VCaP (cell line): ENCODE measurements around the gene TMEM17.

Experiments
- H3K27ac ChIP-seq: fragments of 450-650 bp; 2 replicates; pipeline ENCODE4 v1.5.1; 2017
- CTCF ChIP-seq: fragments of 450-650 bp; conservative IDR thresholded peaks from 2 replicates; pipeline ENCODE4 v1.5.1; 2017; ENCODE audit warnings: mild to moderate bottlenecking, moderate library complexity

Gene TMEM17

DNA sequence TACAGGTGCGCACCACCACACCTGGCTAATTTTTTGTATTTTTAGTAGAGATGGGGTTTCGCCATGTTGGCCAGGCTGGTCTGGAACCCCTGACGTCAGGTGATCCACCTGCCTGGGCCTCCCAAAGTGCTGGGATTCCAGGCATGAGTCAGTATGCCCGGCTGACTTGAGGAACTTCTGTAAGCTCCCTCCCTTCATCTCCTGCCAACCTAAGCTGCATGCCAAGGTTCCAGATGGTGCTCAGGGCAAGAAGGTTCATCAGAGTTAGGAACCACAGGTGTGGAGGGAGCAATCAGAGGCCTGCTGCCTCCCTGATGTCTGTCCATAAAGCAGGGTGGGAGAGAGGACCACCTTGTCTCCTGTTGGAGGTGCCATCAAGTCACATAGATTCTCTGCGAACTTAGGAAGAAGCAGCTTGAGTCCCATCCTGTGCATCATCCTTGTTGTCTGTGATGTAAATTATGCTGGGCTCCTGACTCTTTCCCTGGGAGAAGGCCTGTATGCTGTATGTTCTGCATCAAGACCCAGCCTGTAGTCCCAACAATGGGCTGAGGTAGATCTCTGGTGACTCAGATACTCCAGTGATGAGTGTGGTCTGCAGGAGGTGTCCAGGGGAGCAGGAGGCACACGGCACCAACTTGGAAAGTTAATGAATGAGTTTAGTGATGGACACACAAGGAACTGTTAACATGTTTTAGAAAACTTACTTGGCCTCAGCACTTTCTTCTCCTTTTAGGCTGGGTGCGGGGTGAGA, 53.1 kb downstream of the TMEM17 start:
- H3K27ac ChIP-seq: 0 out of 2 replicates have a peak overlapping the region, but pooled peaks have one; percentile 9

GRCh38 chr2:62450716-62451191, 55.2 kb downstream of the TMEM17 start:
- no peak for TF ChIP-seq CTCF
- H3K27ac ChIP-seq: no peak overlapping the region

More for the DNA sequence above, 53.1 kb downstream of the TMEM17 start:
- no peak for TF ChIP-seq CTCF
